Measurements from ENCODE around the gene UPK1A.

DNA sequence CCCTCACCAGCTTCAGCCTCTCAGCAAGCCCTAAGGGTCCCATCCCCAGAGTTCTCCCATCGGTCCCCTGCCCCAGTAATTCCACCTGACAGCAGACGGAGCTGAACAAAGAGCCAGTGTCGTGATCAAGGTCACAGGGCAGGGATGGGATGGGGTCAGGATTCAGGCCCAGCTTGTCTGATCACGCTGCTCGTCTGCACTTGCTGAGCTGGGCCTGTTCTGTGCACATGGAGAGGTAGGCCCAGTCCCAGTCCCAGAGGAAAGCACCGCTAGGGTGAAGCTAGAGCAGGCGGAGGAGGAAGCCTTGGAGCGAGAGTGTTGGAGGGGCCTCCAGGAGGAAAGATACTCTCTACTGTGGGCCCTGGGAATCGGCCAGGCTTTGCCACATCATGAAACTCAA, 44.6 kb upstream of the UPK1A start:
- TF ChIP-seq, protein P1, sequence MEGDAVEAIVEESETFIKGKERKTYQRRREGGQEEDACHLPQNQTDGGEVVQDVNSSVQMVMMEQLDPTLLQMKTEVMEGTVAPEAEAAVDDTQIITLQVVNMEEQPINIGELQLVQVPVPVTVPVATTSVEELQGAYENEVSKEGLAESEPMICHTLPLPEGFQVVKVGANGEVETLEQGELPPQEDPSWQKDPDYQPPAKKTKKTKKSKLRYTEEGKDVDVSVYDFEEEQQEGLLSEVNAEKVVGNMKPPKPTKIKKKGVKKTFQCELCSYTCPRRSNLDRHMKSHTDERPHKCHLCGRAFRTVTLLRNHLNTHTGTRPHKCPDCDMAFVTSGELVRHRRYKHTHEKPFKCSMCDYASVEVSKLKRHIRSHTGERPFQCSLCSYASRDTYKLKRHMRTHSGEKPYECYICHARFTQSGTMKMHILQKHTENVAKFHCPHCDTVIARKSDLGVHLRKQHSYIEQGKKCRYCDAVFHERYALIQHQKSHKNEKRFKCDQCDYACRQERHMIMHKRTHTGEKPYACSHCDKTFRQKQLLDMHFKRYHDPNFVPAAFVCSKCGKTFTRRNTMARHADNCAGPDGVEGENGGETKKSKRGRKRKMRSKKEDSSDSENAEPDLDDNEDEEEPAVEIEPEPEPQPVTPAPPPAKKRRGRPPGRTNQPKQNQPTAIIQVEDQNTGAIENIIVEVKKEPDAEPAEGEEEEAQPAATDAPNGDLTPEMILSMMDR (IDR thresholded peaks at IDR 0.05) = no peak
- TF ChIP-seq POLR2A (IDR thresholded peaks at IDR 0.05) = no peak

Measured in body of pancreas (tissue), 4 donors.